ENCODE measurements around the gene ZNF584. TPM values are rescaled to one million over a fixed set of nuclear protein-coding genes. Genes with fewer than 3 reads are reported as not detected.

ZNF584 gene
- polyA plus RNA-seq, 2 of the 4 experiments (the other 2 are of a cell fraction), result 15.6 to 18.2 TPM

- no peak for TF ChIP-seq SREBF2 (IDR thresholded peaks at IDR 0.05)
- TF ChIP-seq BCL3 (IDR thresholded peaks at IDR 0.05), result no peak
- no peak for TF ChIP-seq NPAS2 (CRISPR knock-in tag; IDR thresholded peaks at IDR 0.05; ENCODE audit: borderline replicate concordance)
- no peak for TF ChIP-seq RARB (CRISPR knock-in tag; IDR thresholded peaks at IDR 0.05)
- TF ChIP-seq FOSL2 (IDR thresholded peaks at IDR 0.05), result no peak
- no peak for TF ChIP-seq FOSL2 (CRISPR knock-in tag; IDR thresholded peaks at IDR 0.05)
- no peak for TF ChIP-seq NR3C1 (IDR thresholded peaks at IDR 0.05)
- TF ChIP-seq RAD21 (conservative IDR thresholded peaks at IDR 0.05 in 1 of 2, IDR thresholded peaks at IDR 0.05 in 1 of 2), result no peak
- TF ChIP-seq HOXB13 (CRISPR knock-in tag; IDR thresholded peaks at IDR 0.05; ENCODE audit: low read depth), result no peak
- no peak for TF ChIP-seq KDM5A (IDR thresholded peaks at IDR 0.05)
- no peak for DNase-seq (ENCODE audit: low read depth in 1 of 2, low spot score in 1 of 2)
- Histone ChIP-seq H3K4me1 (no peaks in the 10 kb centered on the region), H3K27ac (no peak overlapping the region), H3K9me3 (peaks cover 17% of the 10 kb centered on the region), H3K4me2 (no peak overlapping the region), H3K4me3 (no peak overlapping the region)
- CTCF ChIA-PET, result interaction anchor here (1.1 to 2.1 kb wide), 2 partner anchors 23 to 66 kb away, joined by 3 to 10 read pairs; partner anchors contain the start of genes ZBTB45 and ZNF446
- POLR2A ChIA-PET, result no interaction called here
- FAIRE-seq, result no peak
- ATAC-seq, result no peak
- WGBS (ENCODE audit: missing lambda C conversion rate), result 92% methylated on average over 6 of the region's 6 CpGs
These were observed 45.3 kb downstream of the ZNF584 start for GRCh38 chr19:58453743-58454142.

GRCh38 chr19:58455306-58455705 lies 46.9 kb downstream of the ZNF584 start:
- Histone ChIP-seq H3K9me3 (peaks cover under 1% of the 10 kb centered on the region; the same call in 2 of the 3 replicates), H3K4me1 (no peaks in the 10 kb centered on the region), H3K4me3 (no peak overlapping the region), H3K27ac (no peak overlapping the region), H3K4me2 (no peak overlapping the region)
- CTCF ChIA-PET, result interaction anchor here (0.6 to 1.0 kb wide), 3 partner anchors 8 to 38 kb away, joined by 3 read pairs; no protein-coding TSS in a partner anchor
- POLR2A ChIA-PET, result no interaction called here
- no peak for DNase-seq (ENCODE audit: low read depth in 1 of 2, low spot score in 1 of 2)
- WGBS (ENCODE audit: missing lambda C conversion rate), result 91% methylated on average over 16 of the region's 21 CpGs
- FAIRE-seq, result no peak
- ATAC-seq, result no peak
- TF ChIP-seq RCOR1 (IDR thresholded peaks at IDR 0.05; ENCODE audit: low read depth, low read length), result no peak
- TF ChIP-seq MYC (IDR thresholded peaks at IDR 0.05; ENCODE audit: borderline replicate concordance, low read length), result no peak
- no peak for TF ChIP-seq SMC3 (IDR thresholded peaks at IDR 0.05)
- TF ChIP-seq ELK1 (IDR thresholded peaks at IDR 0.05; ENCODE audit: low read depth, low read length), result no peak
- TF ChIP-seq JUN (IDR thresholded peaks at IDR 0.05), result no peak
- TF ChIP-seq ZC3H11A (IDR thresholded peaks at IDR 0.05), result no peak
- no peak for TF ChIP-seq HES2 (IDR thresholded peaks at IDR 0.05)
- no peak for TF ChIP-seq BHLHE40 (IDR thresholded peaks at IDR 0.05; ENCODE audit: low read depth, low read length)
- no peak for TF ChIP-seq CHD2 (IDR thresholded peaks at IDR 0.05; ENCODE audit: low read length, partially characterized antibody)
- TF ChIP-seq NR3C1 (IDR thresholded peaks at IDR 0.05), result no peak
- no peak for TF ChIP-seq POLR2A (IDR thresholded peaks at IDR 0.05; ENCODE audit: low read length)
- TF ChIP-seq FOSB (CRISPR knock-in tag; IDR thresholded peaks at IDR 0.05), result no peak
- no peak for TF ChIP-seq USF2 (IDR thresholded peaks at IDR 0.05)
- TF ChIP-seq CEBPB (IDR thresholded peaks at IDR 0.05), result no peak
- TF ChIP-seq TP53 (CRISPR knock-in tag; IDR thresholded peaks at IDR 0.05), result no peak
- TF ChIP-seq ZSCAN20 (CRISPR knock-in tag; IDR thresholded peaks at IDR 0.05), result no peak
- TF ChIP-seq FOSL2 (IDR thresholded peaks at IDR 0.05), result no peak
- no peak for TF ChIP-seq FOSL2 (CRISPR knock-in tag; IDR thresholded peaks at IDR 0.05)
- no peak for TF ChIP-seq MAX (IDR thresholded peaks at IDR 0.05)
